ENCODE measurements around the gene MRPL55.

Gene MRPL55

GRCh38 chr1:228066891-228067654, 42.0 kb downstream of the MRPL55 start:
- no peak for DNase-seq

DNA sequence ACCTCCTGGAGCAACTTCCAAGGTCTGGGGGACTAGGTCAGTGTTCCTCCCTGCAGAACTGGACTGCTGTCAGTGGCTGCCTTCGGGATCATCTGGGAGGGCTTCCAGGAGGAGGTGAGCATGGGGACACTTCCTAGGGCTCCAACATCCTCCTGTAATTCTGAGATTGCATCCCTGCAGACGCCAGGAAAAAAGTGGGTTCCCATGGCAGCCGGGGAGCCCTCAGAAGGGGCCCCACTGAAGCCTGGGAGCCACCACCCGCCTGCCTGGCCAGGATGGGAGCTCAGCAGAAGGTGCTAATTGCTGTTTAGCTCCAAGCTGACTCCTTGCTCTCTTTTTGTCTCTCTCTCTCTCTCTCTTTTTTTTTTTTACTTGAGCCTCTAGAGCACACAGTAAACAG, 42.7 kb downstream of the MRPL55 start:
- no peak for DNase-seq

DNA sequence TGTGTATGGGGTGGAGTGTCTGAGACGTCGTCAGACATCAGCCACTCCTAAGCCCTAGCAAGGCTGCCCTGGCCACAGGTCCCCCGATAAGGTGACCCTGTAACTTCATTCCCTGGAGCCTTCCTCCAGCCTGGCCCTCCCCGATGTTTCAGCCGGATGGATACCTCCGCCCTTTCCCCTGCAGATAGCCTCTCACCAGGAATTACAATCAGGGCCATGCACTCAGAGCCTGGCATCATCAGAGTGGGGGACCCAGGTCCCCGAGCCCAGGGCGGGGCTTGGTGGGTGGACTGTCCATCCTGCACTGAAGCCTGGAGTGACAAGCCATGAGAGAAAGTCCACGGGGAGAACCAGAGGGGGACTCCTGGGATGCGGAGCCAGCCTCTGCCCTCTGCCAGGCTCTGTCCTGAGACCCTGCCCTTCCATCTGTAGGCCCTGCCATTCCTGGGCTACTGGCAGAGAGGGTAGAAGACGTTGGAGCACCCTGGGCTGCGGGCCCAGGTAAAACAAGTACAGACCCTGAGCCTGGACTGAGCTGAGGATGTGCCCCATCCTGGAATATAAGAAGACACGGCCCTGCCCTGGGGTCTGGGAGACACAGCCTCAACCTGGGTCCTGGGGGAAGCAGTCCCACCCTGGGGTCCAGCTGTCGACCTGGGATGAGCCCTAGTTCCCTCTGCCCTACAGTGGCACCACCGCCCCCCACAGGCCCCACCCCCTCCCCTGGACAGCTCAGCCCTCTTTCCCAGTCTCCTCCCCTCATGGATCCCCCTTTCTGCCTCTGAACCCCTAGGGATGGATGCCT, 43.4 kb downstream of the MRPL55 start:
- DNase-seq, result no peak

- DNase-seq, result no peak
These were observed 44.2 kb downstream of the MRPL55 start for GRCh38 chr1:228064741-228065542.

GRCh38 chr1:228064296-228064695, 44.8 kb downstream of the MRPL55 start:
- DNase-seq, result no peak

DNA sequence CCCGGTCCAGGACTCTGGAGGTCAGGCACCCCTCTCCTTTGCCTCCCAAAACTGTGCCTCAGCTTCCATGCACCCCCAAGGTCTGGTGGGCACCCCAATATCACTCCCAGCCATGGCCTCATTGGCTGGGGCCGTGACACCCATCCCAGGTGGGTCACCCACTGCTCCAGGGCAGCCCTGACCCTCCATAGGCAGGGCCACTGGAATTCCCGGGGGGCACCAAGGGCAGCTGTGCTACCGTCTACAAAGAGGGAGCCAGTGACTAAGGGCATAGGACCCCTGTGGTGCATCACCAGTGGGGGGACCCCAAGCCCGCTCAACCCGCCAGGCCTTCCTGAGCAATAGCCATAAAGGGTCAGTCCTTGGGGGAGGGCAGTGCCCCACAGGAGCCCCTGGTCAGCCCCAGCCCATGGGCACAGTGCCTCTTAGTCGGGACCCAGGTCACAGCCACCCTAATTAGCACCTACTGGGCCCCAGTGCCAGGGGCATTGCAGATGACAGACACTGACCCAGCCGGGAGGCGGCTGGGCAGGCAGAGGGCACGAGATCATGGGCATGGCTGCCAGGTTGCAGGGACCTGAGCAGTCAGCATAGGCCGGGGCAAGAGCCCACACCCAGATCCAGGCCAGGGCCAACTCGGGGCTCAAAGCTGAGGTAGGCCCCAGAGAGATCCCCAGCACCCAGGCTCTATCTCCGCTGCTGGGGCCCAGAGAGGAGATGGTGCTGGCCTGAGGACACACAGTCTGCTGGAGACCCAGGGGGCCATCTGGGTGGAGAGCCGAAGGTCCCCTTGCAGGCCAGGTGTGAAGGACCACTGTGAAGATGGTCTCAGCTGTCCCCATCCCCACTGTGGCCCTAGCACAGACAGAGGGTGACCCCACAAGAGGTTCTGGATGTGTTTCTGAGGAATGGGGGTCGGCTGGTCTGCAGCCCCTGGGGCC, 45.6 kb downstream of the MRPL55 start:
- no peak for DNase-seq

- DNase-seq, result no peak
These were observed 46.3 kb downstream of the MRPL55 start for GRCh38 chr1:228062812-228063211.

- no peak for DNase-seq
These were observed 46.9 kb downstream of the MRPL55 start for GRCh38 chr1:228062085-228062791.

DNA sequence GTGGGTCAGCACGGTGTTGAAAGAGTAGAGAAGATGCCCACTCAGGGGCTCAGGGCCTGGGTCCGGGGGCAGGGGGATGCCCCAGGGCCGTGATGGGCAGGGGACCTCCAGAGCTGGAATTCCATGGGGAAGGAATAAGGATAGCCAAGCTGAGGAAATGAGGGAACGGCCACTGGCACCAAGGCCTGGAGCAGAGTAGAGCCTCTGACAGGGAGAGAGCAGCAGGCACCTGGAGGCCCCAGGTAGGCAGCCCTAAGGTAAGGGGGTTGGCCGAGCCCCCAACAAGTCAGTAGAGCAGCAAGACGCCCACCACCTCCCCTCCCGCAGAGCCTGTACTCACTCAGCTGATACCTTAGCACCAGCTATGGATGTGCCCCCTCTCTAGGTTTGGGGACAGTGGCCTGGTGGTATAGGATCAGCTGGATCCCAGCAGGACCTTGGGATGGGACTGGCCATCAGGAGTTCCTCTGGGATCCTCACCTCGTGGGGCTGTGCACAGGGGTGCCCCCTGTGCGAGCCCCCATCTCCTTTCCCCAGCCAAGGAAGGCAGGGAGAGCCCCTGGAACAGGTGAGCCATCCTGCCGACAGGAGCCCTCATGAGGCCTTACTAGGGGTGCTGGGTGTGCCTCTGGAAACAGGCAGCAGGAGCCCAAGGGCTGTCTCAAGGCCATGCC, 47.6 kb downstream of the MRPL55 start:
- no peak for DNase-seq

DNA sequence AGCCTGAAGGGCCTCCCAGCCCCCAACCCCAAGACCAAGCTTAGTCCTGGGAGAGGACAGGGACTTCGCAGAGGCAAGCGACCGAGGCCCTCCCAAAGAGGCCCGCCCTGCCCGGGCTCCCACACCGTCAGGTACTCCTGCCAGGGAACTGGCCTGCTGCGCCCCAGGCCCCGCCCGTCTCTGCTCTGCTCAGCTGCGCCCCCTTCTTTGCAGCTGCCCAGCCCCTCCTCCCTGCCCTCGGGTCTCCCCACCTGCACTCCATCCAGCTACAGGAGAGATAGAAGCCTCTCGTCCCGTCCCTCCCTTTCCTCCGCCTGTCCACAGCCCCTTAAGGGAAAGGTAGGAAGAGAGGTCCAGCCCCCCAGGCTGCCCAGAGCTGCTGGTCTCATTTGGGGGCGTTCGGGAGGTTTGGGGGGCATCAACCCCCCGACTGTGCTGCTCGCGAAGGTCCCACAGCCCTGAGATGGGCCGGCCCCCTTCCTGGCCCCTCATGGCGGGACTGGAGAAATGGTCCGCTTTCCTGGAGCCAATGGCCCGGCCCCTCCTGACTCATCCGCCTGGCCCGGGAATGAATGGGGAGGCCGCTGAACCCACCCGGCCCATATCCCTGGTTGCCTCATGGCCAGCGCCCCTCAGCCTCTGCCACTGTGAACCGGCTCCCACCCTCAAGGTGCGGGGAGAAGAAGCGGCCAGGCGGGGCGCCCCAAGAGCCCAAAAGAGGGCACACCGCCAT, 48.5 kb downstream of the MRPL55 start:
- DNase-seq, result no peak

DNA sequence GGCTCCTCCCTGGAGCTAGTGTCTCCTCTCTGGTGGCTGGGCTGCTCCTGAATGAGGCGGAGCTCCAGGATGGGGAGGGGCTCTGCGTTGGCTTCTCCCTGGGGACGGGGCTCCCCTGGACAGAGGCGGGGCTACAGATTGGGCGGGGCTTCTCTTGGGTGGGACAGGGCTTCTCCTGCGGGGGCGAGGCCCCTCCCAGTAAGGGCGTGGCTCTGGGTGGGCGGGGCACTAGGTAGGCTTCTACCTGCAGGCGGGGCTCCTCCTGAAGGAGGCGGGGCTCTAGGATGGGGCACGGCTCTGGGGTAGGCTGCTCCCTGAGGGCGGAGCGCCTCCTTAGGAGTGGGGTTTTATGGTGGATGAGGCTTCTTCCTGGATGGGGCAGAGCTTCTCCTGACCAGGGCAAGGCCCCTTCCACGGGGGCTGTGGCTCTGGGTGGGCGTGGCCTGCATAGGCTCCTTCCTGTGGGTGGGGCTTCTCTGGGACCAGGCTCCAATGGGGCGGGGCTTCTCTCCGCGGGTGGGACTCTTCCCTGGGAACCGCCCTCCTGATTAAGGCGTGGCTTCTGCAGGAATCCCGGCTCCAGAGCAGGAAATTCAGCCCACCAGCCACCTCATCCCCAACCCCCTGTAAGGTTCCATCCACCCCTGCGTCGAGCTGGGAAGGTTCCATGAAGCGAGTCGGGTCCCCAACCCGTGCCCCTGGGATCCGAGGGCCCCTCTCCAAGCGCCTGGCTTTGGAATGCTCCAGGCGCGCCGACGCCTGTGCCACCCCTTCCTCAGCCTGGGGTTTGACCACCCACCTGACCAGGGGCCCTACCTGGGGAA, 49.3 kb downstream of the MRPL55 start:
- no peak for DNase-seq

GRCh38 chr1:228058949-228059633, 50.0 kb downstream of the MRPL55 start:
- no peak for DNase-seq

DNA sequence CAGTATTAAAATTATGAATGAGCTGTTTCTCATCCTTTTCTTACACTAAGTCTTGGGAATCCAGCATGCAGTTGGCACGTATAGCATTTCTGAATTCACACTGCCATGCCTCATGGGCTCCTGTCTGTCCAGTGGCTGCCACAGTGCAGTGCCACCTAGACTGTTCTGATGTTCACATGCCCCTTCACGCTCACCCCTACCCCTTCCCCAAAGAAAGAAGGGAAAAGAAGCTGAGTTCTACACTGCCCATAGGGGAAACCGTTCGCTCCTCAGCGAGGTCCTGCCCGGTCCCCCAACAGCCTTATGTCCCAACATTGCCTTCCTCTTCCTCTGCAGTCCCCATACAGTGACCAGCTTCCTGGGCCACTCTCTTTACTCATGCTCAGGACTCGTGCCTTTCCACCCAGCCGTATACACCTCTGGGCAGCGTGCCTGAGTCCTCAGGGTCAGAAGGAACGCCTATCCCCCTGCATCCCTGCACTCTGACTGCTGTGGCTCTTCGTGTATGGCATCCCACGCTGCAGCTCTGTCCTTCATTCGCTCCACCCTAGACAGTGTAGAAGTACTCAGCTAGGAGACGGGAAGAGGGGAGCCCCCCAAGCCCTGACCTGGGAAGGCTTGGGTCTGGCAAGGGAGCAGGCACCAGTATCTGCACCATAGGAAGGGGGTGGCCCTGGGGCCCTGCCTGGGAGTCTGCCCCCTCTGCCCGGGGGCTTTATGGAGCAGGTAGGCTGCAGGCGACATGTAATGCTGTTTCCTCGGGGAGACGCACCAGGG, 50.7 kb downstream of the MRPL55 start:
- no peak for DNase-seq
